ENCODE measurements around the gene RNFT1.
"Not testable (repeated sequence)": the region's sequence is repeated elsewhere in the genome, so short reads cannot be mapped to it uniquely, and the experiment has no call there.

RNFT1 gene

DNA sequence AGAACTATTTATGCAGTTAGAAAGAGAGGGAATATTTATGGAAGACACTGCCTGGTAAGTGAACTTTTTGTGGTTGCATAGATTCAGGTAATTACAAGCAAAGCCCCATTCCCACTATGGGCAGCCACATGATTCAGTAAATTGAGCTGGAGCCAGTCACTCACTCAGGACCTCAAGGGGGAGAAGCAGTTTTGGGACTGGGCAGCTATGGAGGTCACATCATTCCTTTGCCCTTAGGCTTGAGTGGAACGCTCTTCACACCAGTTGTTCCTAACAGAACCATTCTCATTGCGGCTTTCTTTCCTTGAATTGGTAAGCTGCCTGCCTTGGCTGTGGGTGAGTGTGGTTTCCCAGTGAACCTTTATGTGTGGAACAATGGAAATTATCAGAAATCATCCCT lies 34.4 kb downstream of the RNFT1 start:
- DNase-seq (ENCODE audit: low read depth in 2 of 2), result not testable (repeated sequence)

DNA sequence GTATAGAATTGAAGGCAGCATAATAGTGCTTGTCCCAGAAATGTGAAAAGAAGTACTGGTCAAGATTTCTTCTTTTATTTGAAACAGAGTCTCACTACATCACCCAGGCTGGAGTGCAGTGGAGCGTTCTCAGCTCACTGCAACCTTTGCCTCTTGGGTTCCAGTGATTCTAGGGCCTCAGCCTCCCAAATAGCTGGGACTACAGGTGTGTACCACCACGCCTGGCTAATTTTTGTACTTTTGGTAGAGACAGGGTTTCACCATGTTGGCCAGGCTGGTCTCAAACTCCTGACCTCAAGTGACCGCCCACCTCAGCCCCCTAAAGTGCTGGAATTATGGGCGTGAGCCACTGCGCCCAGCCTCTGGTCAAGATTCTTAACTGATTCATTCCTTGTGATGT lies 43.9 kb downstream of the RNFT1 start:
- not testable (repeated sequence) for DNase-seq (ENCODE audit: low read depth in 2 of 2)

GRCh38 chr17:59916446-59916845 lies 48.1 kb downstream of the RNFT1 start:
- DNase-seq (ENCODE audit: low read depth in 2 of 2), result no peak

GRCh38 chr17:59914274-59914854 lies 50.2 kb downstream of the RNFT1 start:
- DNase-seq (ENCODE audit: low read depth in 2 of 2), result no peak

GRCh38 chr17:59907467-59907866 lies 57.1 kb downstream of the RNFT1 start:
- DNase-seq (ENCODE audit: low read depth in 2 of 2), result no peak

GRCh38 chr17:59903455-59903854 lies 61.1 kb downstream of the RNFT1 start:
- DNase-seq (ENCODE audit: low read depth in 2 of 2), result no peak
